Measurements from ENCODE around the gene CENPK. TPM values are rescaled to one million over a fixed set of nuclear protein-coding genes. Genes with fewer than 3 reads are reported as not detected.
A peak's percentile ranks its signal among the peaks of the same experiment; 100 is the strongest.
"Not testable (repeated sequence)": the region's sequence is repeated elsewhere in the genome, so short reads cannot be mapped to it uniquely, and the experiment has no call there.

The CENPK gene
- total RNA-seq (7.1 and 10.8 TPM in 2 replicates), polyA plus RNA-seq (11.1 and 21.8 TPM in 2 replicates)

DNA sequence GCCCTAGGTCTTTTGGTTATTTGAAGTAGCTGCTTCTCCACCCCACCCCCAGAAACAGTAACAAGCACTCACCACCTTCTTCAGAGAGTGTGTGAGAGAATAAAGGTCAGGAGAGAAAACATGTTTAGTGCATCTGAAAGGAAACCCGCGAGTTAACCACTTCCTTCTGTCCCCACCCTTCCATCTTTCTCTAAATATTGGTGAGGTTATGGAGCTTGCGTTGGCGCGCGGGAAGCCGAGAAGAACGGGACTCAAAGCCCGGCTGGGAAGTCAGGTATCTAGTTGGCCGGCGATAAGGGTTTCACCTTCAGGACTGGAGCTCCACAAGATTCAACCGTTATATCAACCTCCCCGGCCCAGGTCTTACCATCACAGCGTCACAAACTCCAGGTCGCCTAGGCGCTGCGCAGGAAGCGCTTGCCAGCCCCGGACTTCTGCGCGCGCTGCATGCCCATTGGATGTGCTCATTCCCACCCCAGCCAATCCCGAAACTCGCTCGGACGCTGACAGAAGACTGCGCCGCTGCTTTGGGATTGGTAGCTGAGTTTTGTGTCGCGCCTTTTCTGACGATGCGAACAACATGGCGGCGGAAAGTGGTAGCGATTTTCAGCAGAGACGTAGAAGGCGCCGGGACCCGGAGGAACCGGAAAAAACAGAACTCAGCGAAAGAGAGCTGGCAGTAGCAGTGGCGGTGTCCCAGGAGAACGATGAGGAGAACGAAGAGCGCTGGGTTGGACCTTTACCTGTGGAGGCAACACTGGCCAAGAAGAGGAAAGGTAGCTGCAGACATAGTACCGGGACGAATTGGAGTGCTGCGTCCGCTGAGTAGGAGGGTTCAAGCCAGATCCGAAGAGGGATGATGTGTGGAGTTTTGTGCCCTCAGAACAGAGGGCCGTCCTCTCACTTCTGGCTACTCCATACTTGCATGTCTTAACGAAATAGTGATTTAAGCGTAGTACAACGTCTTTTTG, at the start of gene CENPK, which contains the start of gene PPWD1:
Gene CENPK, minus strand, starts transcription at position 438 of the 971 bp plus-strand sequence. CDS start 8,261 bp downstream, outside the sequence.
Gene PPWD1, plus strand, starts transcription at position 566 of the 971 bp plus-strand sequence. Its CDS starts 15 bp downstream, at position 581.
- Histone ChIP-seq H3K4me3 (peak within 1 kb of the TSS; percentile 89), H3K9me3 (ENCODE audit: low read depth) (no peaks in the 10 kb centered on the region), H3K27me3 (no peaks in the 10 kb centered on the region), H3K4me1 (ENCODE audit: low read depth) (peaks cover 18% of the 10 kb centered on the region), H3K36me3 (no peaks in the 10 kb centered on the region), H3K27ac (peak within 1 kb of the TSS; percentile 96)
- peak; percentile 96 for DNase-seq (ENCODE audit: low read depth in 1 of 2, low spot score in 1 of 2)
- no peak for TF ChIP-seq CTCF (IDR thresholded peaks at IDR 0.05; ENCODE audit: low read depth, low read length)

DNA sequence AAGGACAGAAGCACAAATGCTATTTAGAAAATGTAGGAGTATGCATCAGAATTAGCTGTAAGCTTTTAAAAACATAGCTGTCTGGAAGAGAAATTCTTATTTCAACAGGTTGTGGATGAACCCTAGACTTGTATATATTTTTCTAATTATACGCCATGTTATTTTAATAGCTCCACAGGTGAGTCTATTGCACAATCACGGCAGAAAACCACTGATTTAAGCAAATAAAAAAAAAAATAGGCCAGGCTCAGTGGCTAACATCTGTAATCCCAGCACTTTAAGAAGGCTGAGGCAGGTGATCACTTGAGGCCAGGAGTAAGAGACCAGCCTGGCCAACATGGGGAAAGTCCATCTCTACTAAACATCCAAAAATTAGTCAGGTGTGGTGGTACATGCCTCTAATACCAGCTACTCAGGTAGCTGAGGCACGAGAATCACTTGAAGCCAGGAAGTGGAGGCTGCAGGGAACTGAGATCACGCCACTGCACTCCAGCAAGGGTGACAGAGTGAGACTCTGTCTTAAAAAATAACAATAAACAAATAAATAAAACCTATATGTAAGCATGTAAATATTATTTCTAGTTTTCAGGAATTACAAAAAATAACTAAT, 49.4 kb upstream of the CENPK start:
- peaks cover 59% of the 10 kb centered on the region for H3K36me3 ChIP-seq
- no peak overlapping the region for H3K27ac ChIP-seq
- no peak for TF ChIP-seq CTCF (IDR thresholded peaks at IDR 0.05; ENCODE audit: low read depth, low read length)

DNA sequence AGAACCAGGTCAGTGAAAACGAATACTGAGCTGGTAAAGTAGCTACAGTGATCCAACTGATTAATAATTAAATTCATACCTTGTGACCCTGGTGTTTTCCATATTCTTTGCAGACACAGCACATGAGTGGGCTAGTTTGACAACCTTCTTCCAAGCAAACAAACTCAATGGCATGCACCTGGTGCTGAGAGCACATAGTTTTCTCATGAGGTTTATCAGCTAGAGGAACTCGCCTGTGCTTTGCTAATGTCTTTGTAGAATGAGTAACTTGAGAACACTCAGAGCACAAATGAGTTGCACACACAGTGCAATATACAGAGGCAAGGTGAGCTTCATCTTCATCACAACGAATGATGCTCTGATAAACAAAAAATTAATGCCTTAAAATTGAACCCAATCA, 48.6 kb upstream of the CENPK start:
- Histone ChIP-seq H3K4me1 (ENCODE audit: low read depth) (no peaks in the 10 kb centered on the region), H3K4me3 (no peak overlapping the region), H3K36me3 (peaks cover 68% of the 10 kb centered on the region), H3K27ac (no peak overlapping the region), H3K9me3 (ENCODE audit: low read depth) (no peaks in the 10 kb centered on the region), H3K27me3 (no peaks in the 10 kb centered on the region)
- no peak for TF ChIP-seq CTCF (IDR thresholded peaks at IDR 0.05; ENCODE audit: low read depth, low read length)
- no peak for DNase-seq (ENCODE audit: low read depth in 1 of 2, low spot score in 1 of 2)

More for the DNA sequence above, 49.4 kb upstream of the CENPK start:
- DNase-seq (ENCODE audit: low read depth in 1 of 2, low spot score in 1 of 2): no peak
- Histone ChIP-seq H3K27me3 (no peaks in the 10 kb centered on the region), H3K4me1 (ENCODE audit: low read depth) (no peaks in the 10 kb centered on the region), H3K9me3 (ENCODE audit: low read depth) (no peaks in the 10 kb centered on the region), H3K4me3 (no peak overlapping the region)

DNA sequence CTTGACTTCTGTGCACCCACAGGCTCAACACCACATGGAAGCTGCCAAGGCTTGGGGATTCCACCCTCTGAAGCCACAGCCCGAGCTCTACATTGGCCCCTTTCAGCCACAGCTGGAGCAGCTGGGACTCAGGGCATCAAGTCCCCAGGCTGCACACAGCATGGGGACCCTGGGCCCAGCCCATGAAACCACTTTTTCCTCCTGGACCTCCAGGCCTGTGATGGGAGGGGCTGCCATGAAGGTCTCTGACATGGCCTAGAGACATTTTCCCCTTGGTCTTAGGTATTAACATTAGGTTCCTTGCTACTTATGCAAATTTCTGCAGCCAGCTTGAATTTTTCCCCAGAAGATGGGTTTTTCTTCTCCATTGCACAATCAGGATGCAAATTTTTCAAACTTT, 38.8 kb upstream of the CENPK start:
- not testable (repeated sequence) for H3K27ac ChIP-seq; H3K4me1 ChIP-seq (ENCODE audit: low read depth); H3K27me3 ChIP-seq; DNase-seq (ENCODE audit: low read depth in 1 of 2, low spot score in 1 of 2); H3K9me3 ChIP-seq (ENCODE audit: low read depth); H3K4me3 ChIP-seq
- H3K36me3 ChIP-seq: peaks cover 61% of the 10 kb centered on the region

GRCh38 chr5:65588694-65589093, 25.7 kb upstream of the CENPK start:
- DNase-seq (ENCODE audit: low read depth in 1 of 2, low spot score in 1 of 2): no peak
- no peaks in the 10 kb centered on the region for H3K9me3 ChIP-seq (ENCODE audit: low read depth)
- no peak overlapping the region for H3K27ac ChIP-seq
- no peak overlapping the region for H3K4me3 ChIP-seq
- peaks cover 84% of the 10 kb centered on the region for H3K36me3 ChIP-seq
- TF ChIP-seq CTCF (IDR thresholded peaks at IDR 0.05; ENCODE audit: low read depth, low read length): no peak
- H3K4me1 ChIP-seq (ENCODE audit: low read depth): no peaks in the 10 kb centered on the region
- no peaks in the 10 kb centered on the region for H3K27me3 ChIP-seq
